ENCODE measurements around the gene DFFB.
"Not testable (repeated sequence)": the region's sequence is repeated elsewhere in the genome, so short reads cannot be mapped to it uniquely, and the experiment has no call there.

DFFB gene

DNA sequence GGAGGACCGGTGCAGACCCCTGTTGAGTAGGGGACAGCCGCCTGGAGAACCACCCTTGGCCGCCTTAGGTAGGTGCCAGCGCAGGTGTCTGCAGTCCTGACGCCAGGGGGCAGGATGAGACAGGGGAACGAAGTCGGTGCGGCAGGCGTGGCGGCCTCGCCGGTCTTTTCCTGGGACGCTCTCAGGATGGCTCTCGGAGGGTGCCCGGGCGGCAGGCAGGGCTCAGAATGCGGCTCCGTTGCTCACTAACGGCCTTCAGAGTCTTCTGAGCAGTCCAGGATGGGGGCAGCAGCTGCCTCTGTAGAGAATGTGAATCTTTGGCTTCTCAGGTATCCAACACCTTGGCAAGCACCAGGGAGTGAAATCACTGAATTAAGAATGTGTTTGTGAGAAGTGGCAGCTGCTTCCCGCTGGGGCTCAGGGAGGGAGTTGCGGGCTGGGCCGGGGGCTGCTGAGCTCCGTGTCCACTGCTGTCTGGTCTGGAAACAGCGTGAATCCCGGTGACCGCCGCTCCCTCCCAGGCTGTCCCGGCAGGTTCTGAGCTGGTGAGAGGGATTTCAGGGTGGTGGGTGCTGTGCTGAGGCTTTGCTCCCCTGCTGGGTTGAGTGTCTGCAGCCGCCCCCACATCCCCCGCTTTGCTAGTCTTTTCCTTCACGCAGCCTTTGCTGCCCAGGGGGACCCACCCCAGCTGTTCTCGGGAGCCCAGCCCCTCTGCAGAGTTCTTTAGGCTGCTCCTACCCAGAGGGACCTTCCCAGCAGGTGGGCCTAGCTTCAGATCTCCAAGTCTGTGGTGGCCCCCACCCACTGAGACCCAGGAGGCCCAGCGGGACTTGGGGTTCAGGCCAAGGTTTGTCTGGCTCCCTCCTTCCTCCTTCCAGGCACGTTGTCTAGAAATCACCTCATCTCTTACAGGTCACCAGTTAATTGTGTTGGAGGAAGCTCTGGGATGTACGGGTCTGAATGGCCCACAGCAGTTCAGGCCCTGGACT, 53.9 kb downstream of the DFFB start:
- peak; percentile 41 to 71 (median 67) for DNase-seq

GRCh38 chr1:3911981-3912808, 54.9 kb downstream of the DFFB start:
- DNase-seq = no peak

DNA sequence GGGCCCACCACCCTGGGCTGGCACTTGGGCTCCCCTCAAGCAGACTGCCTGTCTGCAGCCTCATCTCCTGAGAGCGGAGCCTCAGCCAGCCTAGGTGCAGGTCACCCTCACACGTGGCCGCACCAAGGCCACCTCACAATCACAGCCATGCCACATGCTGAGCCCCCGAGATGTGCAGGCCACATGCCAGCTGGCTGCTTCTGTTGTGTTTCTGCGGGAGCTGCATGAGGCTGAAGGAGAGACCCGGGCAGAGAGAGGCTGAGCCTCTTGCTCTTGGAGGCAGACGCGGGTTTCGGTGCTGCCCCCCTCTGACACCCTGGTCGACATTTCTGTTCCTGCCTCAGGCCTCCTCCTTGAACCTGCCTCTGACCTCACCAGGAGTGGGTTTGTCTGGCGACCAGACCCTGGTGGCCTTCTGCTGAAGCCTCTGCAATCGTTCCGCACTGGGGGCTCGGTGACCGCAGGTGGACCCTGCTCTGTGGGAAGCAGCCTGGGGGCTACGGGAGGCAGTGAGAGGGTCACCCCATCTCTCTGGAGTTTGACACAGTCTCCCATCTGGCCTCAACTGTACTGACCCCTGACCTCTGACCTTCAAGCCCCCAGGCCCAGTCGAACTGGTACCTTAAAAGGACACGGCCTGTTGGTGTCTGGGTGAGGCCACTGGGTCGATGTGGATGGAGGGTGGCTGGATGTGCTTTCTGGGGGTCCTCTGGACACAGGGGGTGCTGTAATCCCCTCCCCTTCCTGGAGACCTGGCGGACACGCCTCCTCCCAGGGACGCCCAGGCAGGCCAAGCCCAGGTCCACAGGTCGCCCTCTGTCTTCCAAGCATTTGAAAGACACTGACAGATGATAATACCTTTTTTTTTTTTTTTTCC, 55.8 kb downstream of the DFFB start:
- DNase-seq = no peak

GRCh38 chr1:3914331-3914851, 57.1 kb downstream of the DFFB start:
- no peak for DNase-seq

GRCh38 chr1:3914911-3915310, 57.6 kb downstream of the DFFB start:
- DNase-seq = no peak

DNA sequence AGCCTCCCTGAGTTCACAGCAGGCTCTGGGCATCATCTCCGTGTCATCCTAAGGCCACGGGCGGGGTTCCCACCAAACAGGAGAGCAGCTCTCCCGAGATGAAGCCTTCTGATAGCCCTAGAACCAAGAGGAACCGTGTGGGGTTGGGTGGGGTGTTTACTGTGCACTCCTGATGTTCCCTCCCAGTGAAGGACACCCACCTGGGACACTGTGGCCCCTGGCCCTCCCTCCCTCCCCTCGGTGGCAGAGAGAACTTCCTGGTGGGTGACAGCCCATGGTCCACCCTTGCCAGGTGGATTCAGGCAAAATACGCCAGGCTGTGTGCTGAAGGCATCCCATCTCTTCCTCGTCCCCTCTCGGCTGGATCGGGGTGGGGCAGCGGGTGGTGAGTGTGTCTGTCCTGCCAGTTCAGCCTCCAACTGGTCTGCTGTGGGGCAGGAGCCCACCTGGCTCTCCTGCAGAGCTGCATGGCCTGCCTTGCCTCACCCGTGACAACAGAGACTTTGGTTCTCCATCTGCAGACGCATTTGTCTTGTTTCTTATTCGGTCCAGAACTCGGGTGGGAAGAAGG, 58.4 kb downstream of the DFFB start:
- DNase-seq = no peak

DNA sequence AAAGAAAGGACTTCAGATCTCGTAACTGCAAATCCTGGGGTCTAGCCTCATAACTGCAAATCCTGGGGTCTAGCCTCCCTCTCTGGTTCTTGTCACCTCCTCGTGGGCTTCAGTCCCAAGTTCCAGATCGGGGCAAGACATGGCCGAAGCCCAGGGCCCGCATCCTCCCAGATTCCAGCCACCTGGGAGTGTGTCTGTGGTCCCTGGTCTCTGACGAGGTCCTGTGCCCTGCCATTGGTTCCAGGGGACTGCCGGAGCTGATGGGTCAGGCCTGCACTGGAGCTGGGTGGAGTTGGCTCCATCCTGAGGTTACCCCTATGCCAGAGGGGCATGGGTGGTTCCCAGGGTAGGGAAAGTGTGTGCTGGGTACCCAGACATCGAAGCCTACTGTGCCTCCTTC, 60.5 kb downstream of the DFFB start:
- no peak for DNase-seq

DNA sequence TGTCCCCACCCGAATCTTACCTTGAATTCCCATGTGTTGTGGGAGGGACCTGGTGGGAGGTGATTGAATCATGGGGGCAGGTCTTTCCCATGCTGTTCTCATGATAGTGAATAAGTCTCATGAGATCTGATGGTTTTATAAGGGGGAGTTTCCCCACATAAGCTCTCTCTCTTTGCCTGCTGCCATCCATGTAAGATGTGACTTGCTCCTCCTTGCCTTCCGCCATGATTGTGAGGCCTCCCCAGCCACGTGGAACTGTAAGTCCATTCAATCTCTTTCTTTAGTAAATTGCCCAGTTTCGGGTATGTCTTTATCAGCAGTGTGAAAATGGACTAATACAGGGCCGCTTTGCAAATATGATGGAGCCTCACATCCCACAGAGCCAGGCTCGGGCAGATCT, 61.1 kb downstream of the DFFB start:
- DNase-seq = not testable (repeated sequence)

DNA sequence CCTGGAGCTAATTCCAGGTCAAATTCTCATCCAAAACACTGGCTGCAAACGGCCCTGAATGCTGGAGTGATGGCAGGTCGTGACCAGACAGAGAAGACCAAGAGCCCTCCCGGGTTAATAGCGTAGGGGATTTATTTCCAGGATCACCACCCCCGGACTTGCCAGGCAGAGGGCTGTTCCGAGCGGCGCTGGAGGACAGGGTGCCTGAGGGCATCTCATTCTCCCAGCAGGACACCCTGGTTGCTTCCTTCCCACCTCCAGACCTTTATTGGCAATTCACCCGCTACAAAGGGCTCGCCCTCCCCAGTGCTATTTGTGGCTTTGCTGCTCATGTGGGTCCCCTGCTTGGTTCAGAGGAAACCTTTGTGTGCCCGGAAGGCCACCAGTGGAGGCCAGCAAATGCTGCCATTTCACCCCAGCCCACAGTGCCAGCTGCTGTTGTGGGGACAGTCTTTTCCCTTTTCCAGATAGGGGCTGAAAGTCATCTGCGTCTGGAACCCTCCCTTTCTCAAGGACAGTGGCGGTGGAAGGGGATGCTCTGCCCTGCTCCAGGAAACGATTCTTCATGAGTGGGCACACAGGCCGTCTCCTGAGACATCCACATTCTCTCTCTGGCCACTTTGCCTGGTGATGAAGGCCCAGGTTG, 61.8 kb downstream of the DFFB start:
- DNase-seq = no peak

DNA sequence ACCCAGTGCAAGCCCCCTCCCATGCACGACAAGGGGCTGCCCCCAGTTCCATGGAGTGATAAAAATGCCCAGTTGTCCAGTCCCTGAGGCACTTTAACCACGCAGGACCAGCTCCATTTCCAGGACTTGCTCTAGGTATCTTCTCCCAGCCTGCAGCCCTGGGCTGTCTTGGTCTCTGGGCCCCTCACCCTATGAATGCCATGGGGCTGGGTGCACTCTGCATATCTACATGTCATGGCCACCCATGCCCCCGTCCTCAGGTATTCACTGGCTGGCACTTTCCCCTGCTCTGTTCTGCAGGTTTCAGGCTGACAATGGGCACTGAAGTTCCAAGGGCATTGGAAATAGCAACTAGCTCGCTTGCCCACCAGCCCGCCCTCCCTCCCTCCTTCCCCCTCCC, 62.4 kb downstream of the DFFB start:
- no peak for DNase-seq

- no peak for DNase-seq
Observed at GRCh38 chr1:3921765-3922164, 64.5 kb downstream of the DFFB start.

- DNase-seq = peak in 3 of 5 experiments; percentile 37 to 90 (median 42)
Observed at GRCh38 chr1:3922201-3922725, 65.0 kb downstream of the DFFB start.

DNA sequence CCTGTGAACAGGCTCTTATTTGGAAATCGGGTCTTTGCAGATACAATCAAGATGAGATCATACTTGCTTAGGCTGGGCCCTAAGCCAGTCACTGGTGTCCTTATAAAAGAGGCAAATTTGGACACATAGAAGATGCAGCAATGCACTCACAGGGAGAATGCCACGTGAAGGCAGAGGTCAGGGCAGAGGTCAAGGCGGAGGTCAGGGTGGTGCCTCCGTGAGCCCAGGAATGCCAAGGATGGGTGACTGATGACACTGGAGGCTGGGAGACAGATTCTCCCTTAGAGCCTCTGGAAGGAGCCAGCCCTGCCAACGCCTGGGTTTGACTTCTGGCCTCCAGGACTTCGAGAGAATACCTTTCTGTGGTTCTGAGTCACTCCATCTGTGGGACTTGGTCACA, 65.6 kb downstream of the DFFB start:
- DNase-seq = no peak

GRCh38 chr1:3923378-3924185, 66.3 kb downstream of the DFFB start:
- DNase-seq = no peak

- DNase-seq = no peak
Observed at GRCh38 chr1:3924186-3924824, 67.0 kb downstream of the DFFB start.

DNA sequence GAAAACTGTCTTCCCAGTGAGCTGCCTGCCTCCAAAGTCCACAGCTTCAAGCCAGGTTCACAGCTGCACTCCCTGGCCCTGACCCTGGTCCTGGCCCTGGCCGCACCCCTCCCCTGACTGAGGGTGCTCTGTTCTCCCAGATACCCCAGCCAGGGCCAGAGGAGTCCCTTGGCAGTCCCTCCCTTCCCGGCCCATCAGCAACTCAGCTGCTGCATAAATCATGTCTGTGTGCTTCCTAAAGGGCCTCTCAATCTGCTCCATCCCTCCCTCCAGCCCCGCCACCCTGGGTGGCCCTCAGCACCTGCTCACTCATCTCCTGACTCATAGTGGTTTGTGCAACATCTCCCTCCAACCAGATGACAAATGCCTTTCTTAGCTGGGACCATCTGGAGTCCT, 67.5 kb downstream of the DFFB start:
- no peak for DNase-seq

DNA sequence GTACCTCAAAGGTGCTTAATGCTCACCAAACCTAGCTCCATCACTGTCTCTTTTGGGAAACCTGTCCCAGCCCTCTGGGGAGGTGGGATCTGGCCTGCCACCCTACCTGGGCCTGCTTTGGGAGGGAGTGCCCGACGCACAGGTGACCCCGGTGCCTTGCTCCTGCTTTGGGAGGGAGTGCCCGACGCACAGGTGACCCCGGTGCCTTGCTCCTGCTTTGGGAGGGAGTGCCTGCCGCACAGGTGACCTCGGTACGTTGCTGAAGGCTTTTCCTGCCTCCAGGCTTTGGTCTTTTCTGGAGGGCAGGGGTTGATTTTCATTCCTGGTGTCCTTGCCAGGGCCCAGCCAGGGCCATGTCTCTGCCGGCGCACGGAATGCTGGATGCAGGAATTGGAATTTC, 68.0 kb downstream of the DFFB start:
- no peak for DNase-seq

DNA sequence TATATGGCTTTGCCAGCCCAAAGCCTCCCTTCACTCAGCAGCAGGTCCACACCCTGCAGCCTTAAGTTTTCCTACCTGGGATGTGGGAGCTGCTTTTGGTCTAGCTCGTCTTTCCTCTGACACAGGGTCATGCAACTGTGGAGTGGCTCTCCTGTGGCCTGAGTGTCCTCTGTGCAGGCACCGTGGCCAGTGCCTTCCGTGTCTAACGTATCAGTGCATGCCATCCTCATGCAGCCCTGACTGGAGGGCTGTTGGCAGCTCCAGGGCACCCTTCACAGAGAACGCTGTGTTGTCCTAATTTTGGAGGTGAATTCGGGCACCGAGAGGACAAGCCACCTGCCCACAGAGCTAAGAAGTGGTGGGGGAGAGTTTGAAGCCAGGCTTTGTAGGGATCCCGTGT, 68.5 kb downstream of the DFFB start:
- no peak for DNase-seq

- DNase-seq = no peak
Observed at GRCh38 chr1:3926956-3927355, 69.7 kb downstream of the DFFB start.

- DNase-seq = no peak
Observed at GRCh38 chr1:3928586-3928985, 71.3 kb downstream of the DFFB start.
